ENCODE measurements around the gene TBC1D23.

The TBC1D23 gene

GRCh38 chr3:100354850-100355249, 94.1 kb downstream of the TBC1D23 start:
- DNase-seq: no peak

GRCh38 chr3:100358413-100358812, 97.6 kb downstream of the TBC1D23 start:
- no peak for DNase-seq

- DNase-seq: no peak
These were observed 98.2 kb downstream of the TBC1D23 start for GRCh38 chr3:100359035-100359434.

DNA sequence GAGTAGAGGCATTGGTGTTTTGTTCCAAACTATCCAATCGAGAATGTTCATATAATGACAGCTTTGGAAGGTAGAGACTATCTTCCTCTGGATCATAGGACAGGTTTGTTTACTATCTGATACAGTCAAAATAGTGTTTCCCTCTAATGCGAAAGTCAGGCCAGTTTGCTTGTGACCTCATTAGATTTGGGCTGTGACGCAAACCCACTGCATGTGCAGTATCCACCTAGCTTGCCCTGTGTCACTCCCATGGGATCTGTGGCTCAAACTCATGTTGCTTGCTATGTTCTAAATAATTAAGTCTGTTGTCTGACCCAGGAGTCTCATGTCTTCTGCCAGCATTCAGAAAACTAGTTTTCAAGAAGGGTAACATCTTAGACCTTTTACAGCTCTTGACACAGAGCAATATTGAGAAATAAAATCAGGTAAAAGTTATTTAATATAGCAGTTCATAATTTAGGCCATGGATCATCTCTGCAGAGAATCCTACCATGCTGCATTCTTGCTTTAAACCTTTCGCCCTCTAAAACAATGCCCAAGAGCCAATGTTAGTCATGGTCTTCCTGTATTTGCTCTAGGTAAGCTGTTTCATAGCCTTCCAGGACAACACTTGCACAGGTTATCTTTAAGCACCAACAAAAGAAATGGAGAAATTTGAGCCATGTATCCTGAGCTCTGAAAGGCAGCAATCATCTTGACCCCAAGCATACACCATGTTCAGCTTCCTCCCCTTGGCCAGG, 100.1 kb downstream of the TBC1D23 start:
- no peak for DNase-seq

GRCh38 chr3:100361897-100362296, 101.1 kb downstream of the TBC1D23 start:
- DNase-seq: no peak

- DNase-seq: no peak
These were observed 103.6 kb downstream of the TBC1D23 start for GRCh38 chr3:100364421-100364820.

GRCh38 chr3:100366424-100366823, 105.6 kb downstream of the TBC1D23 start:
- DNase-seq: no peak

DNA sequence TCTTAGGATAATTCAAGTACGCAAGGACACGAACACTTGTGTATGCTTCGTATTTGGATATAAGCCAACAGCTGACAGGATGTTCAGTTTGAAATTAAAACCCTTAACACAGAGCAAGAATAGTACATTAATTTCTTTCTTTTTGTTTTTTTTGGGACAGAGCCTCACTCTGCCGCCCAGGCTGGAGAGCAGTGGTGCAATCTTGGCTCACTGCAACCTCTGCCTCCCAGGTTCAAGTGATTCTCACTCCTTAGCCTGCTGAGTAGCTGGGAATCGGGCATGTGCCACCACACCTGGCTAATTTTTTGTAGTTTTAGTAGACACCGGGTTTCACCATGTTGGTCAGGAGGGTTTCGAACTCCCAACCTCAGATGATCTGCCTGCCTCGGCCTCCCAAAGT, 107.6 kb downstream of the TBC1D23 start:
- DNase-seq: no peak

GRCh38 chr3:100370756-100371155, 110.0 kb downstream of the TBC1D23 start:
- DNase-seq: no peak

GRCh38 chr3:100374521-100374920, 113.7 kb downstream of the TBC1D23 start:
- DNase-seq: no peak
